Activated CD4-positive, alpha-beta memory T cell treated with anti-CD3 and anti-CD28 coated beads for 36 hours (primary cell): ENCODE measurements around the gene CSPG4. TPM values are rescaled to one million over a fixed set of nuclear protein-coding genes. Genes with fewer than 3 reads are reported as not detected.

Experiments used
- CTCF ChIA-PET: fragments of 350-600 bp; sonication (Branson Sonifier 250); formaldehyde crosslinking; loops from one replicate; lab custom pipeline; 2021; ENCODE audit warnings: antibody characterized with exemption, inconsistent platforms; lab: Charles Lee
- POLR2A ChIA-PET: fragments of 350-600 bp; sonication (Branson Sonifier 250); formaldehyde crosslinking; loops from one replicate; lab custom pipeline; 2021; ENCODE audit warnings: antibody characterized with exemption; lab: Charles Lee
- DNase-seq: peaks from one replicate; pipeline ENCODE4 v3.0.0-alpha.2; 2020
- H3K27ac Mint-ChIP-seq: one replicate; pipeline ENCODE4 v1.8.0; 2021; ENCODE audit warnings: mixed read lengths
- H3K27me3 Mint-ChIP-seq: one replicate; pipeline ENCODE4 v1.8.0; 2021; ENCODE audit warnings: mixed read lengths
- H3K36me3 Mint-ChIP-seq: one replicate; pipeline ENCODE4 v1.8.0; 2021; ENCODE audit warnings: mixed read lengths
- H3K4me1 Mint-ChIP-seq: one replicate; pipeline ENCODE4 v1.8.0; 2021; ENCODE audit warnings: low read depth, mixed read lengths
- H3K4me3 Mint-ChIP-seq: one replicate; pipeline ENCODE4 v1.8.0; 2021; ENCODE audit warnings: mild to moderate bottlenecking, mixed read lengths
- H3K9me3 Mint-ChIP-seq: one replicate; pipeline ENCODE4 v1.8.0; 2021; ENCODE audit warnings: mixed read lengths
- intact Hi-C: fragments of 100-400 bp; cut with micrococcal nuclease; formaldehyde crosslinking; loops from one replicate; pipeline ENCODE4 v1.15.1; 2023
- total RNA-seq, 2 experiments: library from RNA; stranded (reverse); gene quantifications; one replicate each; pipeline ENCODE4 v1.2.3, GENCODE V29; 2021

Gene CSPG4
- total RNA-seq, 2 experiments from 2014 or later: not detected

GRCh38 chr15:75676688-75677464 lies 35.8 kb downstream of the CSPG4 start:
- POLR2A ChIA-PET: no interaction called here

GRCh38 chr15:75675579-75676404 lies 36.9 kb downstream of the CSPG4 start:
- no peaks in the 10 kb centered on the region for H3K36me3 Mint-ChIP-seq
- no peak overlapping the region for H3K4me3 Mint-ChIP-seq
- DNase-seq: no peak
- no peaks in the 10 kb centered on the region for H3K9me3 Mint-ChIP-seq
- POLR2A ChIA-PET: interaction anchor here (0.5 kb wide), 1 partner anchor 205 kb away, joined by 3 read pairs; no protein-coding TSS in a partner anchor
- intact Hi-C loops: no loop called here
- CTCF ChIA-PET: interaction anchor here (1.1 to 1.5 kb wide), 2 partner anchors 8 to 37 kb away, joined by 3 to 4 read pairs; no protein-coding TSS in a partner anchor
- H3K27me3 Mint-ChIP-seq: no peaks in the 10 kb centered on the region
- no peaks in the 10 kb centered on the region for H3K4me1 Mint-ChIP-seq
- no peak overlapping the region for H3K27ac Mint-ChIP-seq

More at GRCh38 chr15:75676688-75677464, 35.8 kb downstream of the CSPG4 start:
- Mint-ChIP-seq H3K9me3 (no peaks in the 10 kb centered on the region), H3K4me3 (no peak overlapping the region), H3K27ac (no peak overlapping the region), H3K4me1 (no peaks in the 10 kb centered on the region), H3K27me3 (no peaks in the 10 kb centered on the region), H3K36me3 (no peaks in the 10 kb centered on the region)
- CTCF ChIA-PET: no interaction called here
- no peak for DNase-seq
- intact Hi-C loops: no loop called here

GRCh38 chr15:75674366-75674765 lies 38.3 kb downstream of the CSPG4 start:
- no peak for DNase-seq
- Mint-ChIP-seq H3K9me3 (no peaks in the 10 kb centered on the region), H3K27me3 (no peaks in the 10 kb centered on the region), H3K4me1 (no peaks in the 10 kb centered on the region), H3K4me3 (no peak overlapping the region), H3K27ac (no peak overlapping the region), H3K36me3 (no peaks in the 10 kb centered on the region)
- CTCF ChIA-PET: no interaction called here
- intact Hi-C loops: no loop called here
- POLR2A ChIA-PET: no interaction called here

GRCh38 chr15:75673426-75674235 lies 39.0 kb downstream of the CSPG4 start:
- Mint-ChIP-seq H3K9me3 (no peaks in the 10 kb centered on the region), H3K4me3 (no peak overlapping the region), H3K27me3 (no peaks in the 10 kb centered on the region), H3K36me3 (no peaks in the 10 kb centered on the region), H3K27ac (no peak overlapping the region), H3K4me1 (no peaks in the 10 kb centered on the region)
- CTCF ChIA-PET: interaction anchor here (1.0 kb wide), 1 partner anchor 26 kb away, joined by 3 read pairs; the partner anchor contains the start of gene SNX33
- POLR2A ChIA-PET: no interaction called here
- DNase-seq: no peak
- intact Hi-C loops: no loop called here

GRCh38 chr15:75672646-75673425 lies 39.8 kb downstream of the CSPG4 start:
- no peaks in the 10 kb centered on the region for H3K27me3 Mint-ChIP-seq
- H3K9me3 Mint-ChIP-seq: no peaks in the 10 kb centered on the region
- no peak overlapping the region for H3K4me3 Mint-ChIP-seq
- ChIA-PET POLR2A (no interaction called here), CTCF (interaction anchor here (1.0 kb wide), 1 partner anchor 25 kb away, joined by 3 read pairs; the partner anchor contains the start of gene SNX33)
- no peak overlapping the region for H3K27ac Mint-ChIP-seq
- H3K36me3 Mint-ChIP-seq: no peaks in the 10 kb centered on the region
- no peaks in the 10 kb centered on the region for H3K4me1 Mint-ChIP-seq
- intact Hi-C loops: no loop called here
- no peak for DNase-seq

- Mint-ChIP-seq H3K4me1 (no peaks in the 10 kb centered on the region), H3K36me3 (no peaks in the 10 kb centered on the region), H3K27me3 (no peaks in the 10 kb centered on the region), H3K4me3 (no peak overlapping the region), H3K27ac (no peak overlapping the region), H3K9me3 (no peaks in the 10 kb centered on the region)
- intact Hi-C loops: no loop called here
- POLR2A ChIA-PET: no interaction called here
- CTCF ChIA-PET: interaction anchor here (0.6 to 1.0 kb wide), 2 partner anchors 24 to 356 kb away, joined by 3 read pairs; partner anchors contain the start of gene SNX33
- no peak for DNase-seq
Observed at GRCh38 chr15:75671730-75672602, 40.7 kb downstream of the CSPG4 start.

- ChIA-PET CTCF (no interaction called here), POLR2A (no interaction called here)
- Mint-ChIP-seq H3K27me3 (no peaks in the 10 kb centered on the region), H3K27ac (no peak overlapping the region), H3K9me3 (no peaks in the 10 kb centered on the region), H3K4me1 (no peaks in the 10 kb centered on the region), H3K4me3 (no peak overlapping the region), H3K36me3 (no peaks in the 10 kb centered on the region)
- intact Hi-C loops: no loop called here
- DNase-seq: no peak
Observed at GRCh38 chr15:75669879-75670212, 42.8 kb downstream of the CSPG4 start.

- H3K9me3 Mint-ChIP-seq: no peaks in the 10 kb centered on the region
- H3K36me3 Mint-ChIP-seq: no peaks in the 10 kb centered on the region
- peak; percentile 30 for DNase-seq
- H3K4me3 Mint-ChIP-seq: no peak overlapping the region
- no peak overlapping the region for H3K27ac Mint-ChIP-seq
- POLR2A ChIA-PET: no interaction called here
- intact Hi-C loops: no loop called here
- H3K27me3 Mint-ChIP-seq: no peaks in the 10 kb centered on the region
- H3K4me1 Mint-ChIP-seq: no peaks in the 10 kb centered on the region
- CTCF ChIA-PET: no interaction called here
Observed at GRCh38 chr15:75669191-75669878, 43.3 kb downstream of the CSPG4 start.

- intact Hi-C loops: no loop called here
- H3K36me3 Mint-ChIP-seq: no peaks in the 10 kb centered on the region
- no peaks in the 10 kb centered on the region for H3K4me1 Mint-ChIP-seq
- DNase-seq: no peak
- no peaks in the 10 kb centered on the region for H3K27me3 Mint-ChIP-seq
- ChIA-PET POLR2A (no interaction called here), CTCF (interaction anchor here (1.0 kb wide), 1 partner anchor 19 kb away, joined by 3 read pairs; no protein-coding TSS in a partner anchor)
- H3K4me3 Mint-ChIP-seq: no peak overlapping the region
- H3K27ac Mint-ChIP-seq: no peak overlapping the region
- H3K9me3 Mint-ChIP-seq: no peaks in the 10 kb centered on the region
Observed at GRCh38 chr15:75666823-75667501, 45.7 kb downstream of the CSPG4 start.

GRCh38 chr15:75663931-75664421 lies 48.7 kb downstream of the CSPG4 start:
- Mint-ChIP-seq H3K27me3 (no peaks in the 10 kb centered on the region), H3K4me3 (no peak overlapping the region), H3K4me1 (no peaks in the 10 kb centered on the region), H3K27ac (no peak overlapping the region), H3K36me3 (no peaks in the 10 kb centered on the region), H3K9me3 (no peaks in the 10 kb centered on the region)
- POLR2A ChIA-PET: no interaction called here
- DNase-seq: no peak
- CTCF ChIA-PET: no interaction called here
- intact Hi-C loops: no loop called here
